ENCODE measurements around the gene LRMDA. TPM values are rescaled to one million over a fixed set of nuclear protein-coding genes. Genes with fewer than 3 reads are reported as not detected.
"Not testable (repeated sequence)": the region's sequence is repeated elsewhere in the genome, so short reads cannot be mapped to it uniquely, and the experiment has no call there.

The LRMDA gene
- total RNA-seq, 1 experiment from 2014 or later, result not detected

GRCh38 chr10:75730847-75731246 lies 299.4 kb downstream of the LRMDA start:
- in situ Hi-C loops (cut with HindIII; ENCODE audit: low sequenced_read_pairs), result no loop called here
- no peak for DNase-seq (ENCODE audit: low spot score)

DNA sequence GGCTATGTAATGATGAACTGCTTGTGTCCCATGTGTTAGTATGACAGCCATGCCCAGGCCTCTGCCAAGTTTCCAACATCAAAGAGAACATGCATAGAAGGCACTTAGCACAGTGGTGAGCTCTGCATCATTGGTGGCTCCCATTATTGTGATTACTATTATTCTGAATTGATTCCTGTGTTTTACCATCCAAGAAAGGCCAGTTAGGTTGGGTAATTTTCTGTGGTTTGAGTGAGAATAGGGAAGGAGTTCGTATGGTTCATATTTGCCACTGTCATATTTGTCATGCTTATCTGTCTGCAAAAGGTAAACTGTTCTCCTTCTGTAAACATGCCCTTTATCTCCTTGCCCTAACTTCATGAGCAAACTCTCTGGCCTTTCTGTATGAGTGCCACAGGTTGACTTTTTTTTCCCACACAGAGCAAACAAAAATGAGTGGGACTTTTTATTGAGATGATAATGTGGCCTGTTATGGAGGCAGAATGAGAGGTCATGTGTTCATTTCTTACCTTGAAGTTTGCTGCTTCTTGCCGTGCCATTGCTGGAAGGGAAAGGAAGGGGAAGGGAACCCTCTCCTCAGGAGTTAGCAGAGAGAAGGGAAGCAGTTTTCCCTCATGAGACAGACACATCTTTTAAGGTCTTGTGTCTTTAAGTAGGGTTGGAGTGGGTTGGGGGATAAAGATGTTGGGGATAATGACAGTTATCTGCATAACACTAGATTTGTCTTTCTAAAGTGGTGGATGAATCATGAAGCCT lies 301.9 kb downstream of the LRMDA start:
- DNase-seq (ENCODE audit: low spot score), result no peak
- in situ Hi-C loops (cut with HindIII; ENCODE audit: low sequenced_read_pairs), result no loop called here

GRCh38 chr10:75736151-75736640 lies 304.8 kb downstream of the LRMDA start:
- in situ Hi-C loops (cut with HindIII; ENCODE audit: low sequenced_read_pairs), result no loop called here
- DNase-seq (ENCODE audit: low spot score), result no peak

DNA sequence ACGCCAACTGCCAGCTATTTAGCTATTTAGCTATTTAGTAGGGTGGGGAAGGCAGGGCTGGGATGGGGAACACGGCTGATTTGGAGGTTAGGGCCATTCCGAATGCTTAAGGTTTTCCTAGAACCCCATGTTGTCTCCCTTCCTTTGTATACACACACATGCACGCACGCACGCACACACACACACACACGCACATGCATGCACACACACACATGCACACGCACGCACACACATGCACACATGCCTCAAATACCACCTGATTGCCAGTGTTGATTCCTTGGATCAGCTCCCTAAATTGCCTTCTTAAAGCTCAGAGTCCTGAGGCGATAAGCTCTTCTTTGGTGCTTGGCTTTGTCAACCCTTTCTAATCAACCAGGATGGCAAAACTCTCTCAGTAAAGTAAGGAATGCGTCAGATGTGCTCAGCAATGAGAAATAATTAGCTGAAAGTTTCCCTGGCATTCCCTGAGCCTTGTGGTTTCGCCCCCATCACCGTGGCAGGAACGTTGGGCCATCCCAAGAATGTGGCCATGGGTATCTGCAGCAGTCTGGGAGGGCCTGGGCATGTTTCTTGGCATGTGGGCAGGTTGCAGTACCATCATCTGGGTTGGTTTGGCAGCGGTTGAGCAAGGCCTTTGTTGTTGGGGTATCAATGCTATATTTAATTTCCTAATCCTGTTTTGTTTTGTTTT lies 305.6 kb downstream of the LRMDA start:
- in situ Hi-C loops (cut with HindIII; ENCODE audit: low sequenced_read_pairs), result no loop called here
- DNase-seq (ENCODE audit: low spot score), result no peak

DNA sequence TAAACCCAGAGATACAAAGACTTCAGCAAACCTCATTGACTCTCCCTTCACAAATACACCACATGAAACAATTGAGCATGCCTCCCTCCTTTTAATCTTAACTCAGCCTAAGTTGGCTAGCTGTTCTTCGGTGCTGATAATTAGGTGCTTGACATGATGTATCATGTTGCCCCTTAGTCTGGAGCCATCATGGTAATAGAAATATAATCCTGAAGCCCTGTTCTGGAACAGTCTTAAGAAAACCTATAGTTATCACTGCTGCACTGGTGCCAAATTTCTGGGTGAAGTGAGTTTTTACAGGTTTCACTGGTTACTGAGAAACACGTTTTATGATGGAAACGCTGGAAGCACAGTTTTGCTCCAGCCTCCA lies 306.1 kb downstream of the LRMDA start:
- in situ Hi-C loops (cut with HindIII; ENCODE audit: low sequenced_read_pairs), result no loop called here
- no peak for DNase-seq (ENCODE audit: low spot score)

- no peak for DNase-seq (ENCODE audit: low spot score)
- in situ Hi-C loops (cut with HindIII; ENCODE audit: low sequenced_read_pairs), result no loop called here
Observed at GRCh38 chr10:75738924-75739323, 307.5 kb downstream of the LRMDA start.

GRCh38 chr10:75739414-75740143 lies 308.2 kb downstream of the LRMDA start:
- in situ Hi-C loops (cut with HindIII; ENCODE audit: low sequenced_read_pairs), result no loop called here
- no peak for DNase-seq (ENCODE audit: low spot score)

DNA sequence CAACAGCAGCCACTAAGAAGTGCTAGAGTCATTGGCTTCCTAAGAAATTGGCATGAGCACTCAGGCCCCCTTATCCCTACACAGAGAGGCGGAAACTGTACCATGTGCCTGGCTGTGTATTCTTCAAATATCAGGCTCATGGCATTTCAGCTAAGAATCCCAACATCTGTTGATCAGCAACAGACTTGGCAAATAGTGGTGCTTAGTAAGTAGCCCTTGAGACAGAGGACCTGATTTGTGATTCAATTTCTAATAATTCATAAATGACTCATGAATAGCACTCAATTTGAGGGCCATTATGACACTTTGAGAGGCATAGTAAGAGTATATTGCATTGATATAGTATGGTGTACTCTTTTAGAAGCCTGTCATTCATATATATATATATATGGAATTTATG lies 309.1 kb downstream of the LRMDA start:
- in situ Hi-C loops (cut with HindIII; ENCODE audit: low sequenced_read_pairs), result no loop called here
- no peak for DNase-seq (ENCODE audit: low spot score)

DNA sequence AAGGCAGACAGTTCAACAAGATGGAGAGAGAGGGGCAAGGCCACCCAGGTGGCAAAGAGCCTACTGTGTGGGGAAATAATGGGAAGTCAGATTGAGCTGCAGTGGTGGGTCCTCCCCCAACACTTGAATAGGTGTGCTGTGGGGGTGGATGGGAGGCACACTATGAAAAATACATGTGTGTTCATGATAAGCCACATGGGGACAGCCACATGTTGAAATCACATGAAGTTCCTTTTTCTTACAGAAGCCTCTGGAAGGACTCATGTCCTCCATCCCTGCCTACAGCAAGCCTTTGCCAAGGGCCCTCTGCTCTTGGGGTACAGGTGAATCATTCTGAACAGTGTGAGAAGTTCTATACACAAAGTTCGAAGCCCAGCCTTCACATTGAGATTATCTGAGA lies 310.9 kb downstream of the LRMDA start:
- in situ Hi-C loops (cut with HindIII; ENCODE audit: low sequenced_read_pairs), result no loop called here
- no peak for DNase-seq (ENCODE audit: low spot score)

DNA sequence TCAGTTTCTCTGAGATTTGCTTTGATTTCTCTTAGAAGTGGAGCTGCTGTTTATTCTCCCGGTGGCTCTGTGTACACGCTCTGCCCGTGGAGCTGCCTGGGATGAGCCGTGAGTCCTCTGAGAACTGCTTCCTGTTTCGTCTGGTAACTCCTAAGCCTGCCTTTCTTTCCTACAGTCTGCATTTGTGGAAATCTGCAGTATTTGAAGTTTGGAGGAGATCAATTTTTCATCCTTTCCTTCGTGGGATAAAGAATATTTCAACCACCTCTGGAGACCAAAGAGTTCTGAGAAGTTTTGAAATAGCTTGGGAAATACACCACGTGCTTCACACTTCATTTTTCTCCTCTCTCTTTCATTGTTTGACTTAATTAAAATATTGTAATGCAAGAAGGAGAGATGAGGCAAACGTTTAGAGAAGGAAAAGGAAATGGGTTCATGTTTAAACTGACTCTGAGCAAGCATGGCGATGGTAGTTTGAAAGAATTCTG lies 311.9 kb downstream of the LRMDA start:
- in situ Hi-C loops (cut with HindIII; ENCODE audit: low sequenced_read_pairs), result no loop called here
- DNase-seq (ENCODE audit: low spot score), result no peak

- no peak for DNase-seq (ENCODE audit: low spot score)
- in situ Hi-C loops (cut with HindIII; ENCODE audit: low sequenced_read_pairs), result no loop called here
Observed at GRCh38 chr10:75744261-75744660, 312.8 kb downstream of the LRMDA start.

GRCh38 chr10:75746356-75746755 lies 314.9 kb downstream of the LRMDA start:
- DNase-seq (ENCODE audit: low spot score), result no peak
- in situ Hi-C loops (cut with HindIII; ENCODE audit: low sequenced_read_pairs), result no loop called here

GRCh38 chr10:75750093-75750875 lies 318.9 kb downstream of the LRMDA start:
- in situ Hi-C loops (cut with HindIII; ENCODE audit: low sequenced_read_pairs), result not testable (repeated sequence)

DNA sequence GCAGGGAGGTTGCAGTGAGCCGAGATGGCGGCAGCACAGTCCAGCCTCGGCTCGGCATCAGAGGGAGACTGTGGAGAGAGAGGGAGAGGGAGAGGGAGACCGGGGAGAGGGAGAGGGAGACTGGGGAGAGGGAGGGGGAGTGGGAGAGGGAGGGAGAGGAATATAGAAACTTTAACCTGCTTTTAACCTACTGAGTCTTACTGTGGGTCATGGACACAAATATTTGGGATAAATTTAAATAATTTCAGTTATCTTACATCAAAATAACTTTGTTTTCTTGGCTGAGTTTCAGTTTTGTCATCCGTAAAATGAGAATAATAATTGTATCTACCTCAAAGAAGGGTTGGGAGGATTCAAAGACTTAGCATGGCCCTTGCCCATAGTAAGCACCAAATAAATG lies 319.8 kb downstream of the LRMDA start:
- DNase-seq (ENCODE audit: low spot score), result no peak
- in situ Hi-C loops (cut with HindIII; ENCODE audit: low sequenced_read_pairs), result no loop called here

More at GRCh38 chr10:75750093-75750875, 318.9 kb downstream of the LRMDA start:
- DNase-seq (ENCODE audit: low spot score), result not testable (repeated sequence)

DNA sequence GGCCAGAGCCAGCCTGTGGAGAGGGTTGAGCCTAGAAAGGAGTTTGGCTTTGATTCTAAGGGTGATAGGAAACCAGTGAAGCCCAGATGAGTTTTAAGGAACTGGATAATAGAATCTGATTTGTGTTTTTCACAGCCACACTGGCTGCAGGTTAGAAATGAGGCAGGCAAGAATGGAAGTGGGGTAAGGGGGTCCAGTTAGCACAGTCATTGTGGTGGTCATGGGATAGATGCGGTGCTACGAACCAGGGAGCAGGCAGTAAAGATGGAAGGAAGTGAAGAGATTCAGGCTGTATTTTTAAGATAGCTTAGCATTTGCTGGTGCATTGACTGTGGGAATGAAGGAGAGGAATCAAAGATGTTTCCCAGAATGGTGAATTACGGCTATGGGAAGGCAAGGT lies 322.2 kb downstream of the LRMDA start:
- in situ Hi-C loops (cut with HindIII; ENCODE audit: low sequenced_read_pairs), result no loop called here
- DNase-seq (ENCODE audit: low spot score), result no peak

DNA sequence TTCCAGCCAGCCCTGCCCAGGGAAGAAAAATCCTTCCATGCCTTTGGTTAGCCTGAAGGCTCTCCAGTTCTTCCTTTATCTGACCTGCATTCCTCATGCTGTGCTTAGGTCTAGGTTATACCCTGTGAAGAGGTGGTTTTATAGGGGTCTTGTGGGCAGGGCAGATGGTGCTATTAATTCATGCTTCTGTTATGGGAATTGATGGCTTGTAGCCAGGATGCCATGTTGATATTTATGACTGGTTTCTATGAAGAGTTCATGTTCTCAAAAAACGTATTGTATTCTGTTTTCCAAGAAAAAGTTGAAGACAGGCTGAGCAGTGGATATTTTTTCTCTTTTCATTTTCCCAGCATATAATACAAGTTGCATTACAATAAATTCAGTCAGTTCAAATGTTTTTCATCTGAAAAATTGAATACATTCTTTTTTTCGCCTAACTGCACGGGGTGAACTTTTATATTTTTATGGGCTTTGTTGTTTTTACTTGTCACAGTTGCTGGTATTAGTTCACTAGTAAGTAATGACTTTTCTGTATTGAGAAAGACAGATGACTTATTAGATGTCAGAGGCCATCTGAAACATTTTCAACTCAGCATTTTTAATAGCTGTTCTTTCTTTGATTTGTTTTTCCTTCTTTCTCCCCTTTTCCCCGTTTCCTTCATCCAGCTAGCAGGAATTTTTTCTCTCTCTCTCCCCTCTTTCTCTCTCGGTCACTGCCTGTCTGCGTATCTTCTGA lies 322.8 kb downstream of the LRMDA start:
- in situ Hi-C loops (cut with HindIII; ENCODE audit: low sequenced_read_pairs), result no loop called here
- no peak for DNase-seq (ENCODE audit: low spot score)

- DNase-seq (ENCODE audit: low spot score), result no peak
- in situ Hi-C loops (cut with HindIII; ENCODE audit: low sequenced_read_pairs), result no loop called here
Observed at GRCh38 chr10:75755528-75755927, 324.1 kb downstream of the LRMDA start.

DNA sequence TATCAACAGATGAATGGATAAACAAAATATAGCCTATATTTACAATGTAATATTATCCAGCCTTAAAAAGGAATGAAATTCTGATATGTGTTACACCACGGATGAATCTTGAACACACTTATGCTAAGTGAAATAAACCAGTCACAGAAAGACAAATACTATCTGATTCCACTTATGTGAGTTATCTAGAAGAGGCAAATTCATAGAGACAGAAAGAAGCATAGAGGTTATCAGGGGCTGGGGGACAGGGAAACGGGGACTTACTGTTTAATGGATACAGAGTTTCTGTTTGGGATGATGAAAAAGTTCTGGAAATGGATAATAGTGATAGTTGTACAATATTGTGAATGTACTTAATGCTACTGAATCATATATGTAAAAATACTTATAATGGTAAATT lies 329.9 kb downstream of the LRMDA start:
- no peak for DNase-seq (ENCODE audit: low spot score)

GRCh38 chr10:75762431-75762802 lies 331.0 kb downstream of the LRMDA start:
- DNase-seq (ENCODE audit: low spot score), result no peak
- in situ Hi-C loops (cut with HindIII; ENCODE audit: low sequenced_read_pairs), result no loop called here

More for the DNA sequence above, 329.9 kb downstream of the LRMDA start:
- in situ Hi-C loops (cut with HindIII; ENCODE audit: low sequenced_read_pairs), result no loop called here
